Chondrocyte (in vitro differentiated cells): ENCODE measurements around the gene CNNM4. TPM values are rescaled to one million over a fixed set of nuclear protein-coding genes. Genes with fewer than 3 reads are reported as not detected.
A peak's percentile ranks its signal among the peaks of the same experiment; 100 is the strongest.
"Not testable (repeated sequence)": the region's sequence is repeated elsewhere in the genome, so short reads cannot be mapped to it uniquely, and the experiment has no call there.

Experiments
- DNase-seq: peaks from one replicate; pipeline ENCODE4 v3.0.0; 2021; ENCODE audit warnings: mixed read lengths, low spot score
- H3K27ac Mint-ChIP-seq: one replicate; pipeline ENCODE4 v1.8.0; 2021; ENCODE audit warnings: mild to moderate bottlenecking, moderate library complexity, mixed read lengths; ENCODE audit not compliant: unreplicated experiment
- H3K27me3 Mint-ChIP-seq: 2 replicates; pipeline ENCODE4 v1.8.0; 2021; ENCODE audit warnings: low read depth, mixed read lengths
- H3K36me3 Mint-ChIP-seq: 2 replicates; pipeline ENCODE4 v1.8.0; 2021; ENCODE audit warnings: low read depth, mixed read lengths
- H3K4me1 Mint-ChIP-seq: 2 replicates; pipeline ENCODE4 v1.8.0; 2021; ENCODE audit warnings: low read depth, mild to moderate bottlenecking, mixed read lengths
- H3K4me3 Mint-ChIP-seq: one replicate; pipeline ENCODE4 v1.8.0; 2021; ENCODE audit warnings: mild to moderate bottlenecking, moderate library complexity, mixed read lengths; ENCODE audit not compliant: unreplicated experiment
- H3K9me3 Mint-ChIP-seq: 2 replicates; pipeline ENCODE4 v1.8.0; 2021; ENCODE audit warnings: low read depth, mixed read lengths
- CTCF ChIP-seq: fragments of 200-600 bp; sonication (generic); IDR thresholded peaks from 2 replicates; pipeline ENCODE4 v1.5.0; 2021; ENCODE audit warnings: antibody characterized with exemption, mild to moderate bottlenecking, moderate library complexity
- total RNA-seq: library from RNA; stranded (reverse); gene quantifications from 3 replicates; pipeline ENCODE4 v1.2.1, GENCODE V29; 2021

The CNNM4 gene
- total RNA-seq, 1 donor from 2014 or later = 7.6 TPM

GRCh38 chr2:96801005-96801785 is 40.5 kb downstream of the CNNM4 start:
- TF ChIP-seq CTCF = peak; percentile 88
- no peak overlapping the region for H3K27ac Mint-ChIP-seq
- no peak for DNase-seq
- H3K36me3 Mint-ChIP-seq = no peaks in the 10 kb centered on the region
- H3K4me1 Mint-ChIP-seq = no peaks in the 10 kb centered on the region
- H3K4me3 Mint-ChIP-seq = no peak overlapping the region
- no peaks in the 10 kb centered on the region for H3K9me3 Mint-ChIP-seq
- H3K27me3 Mint-ChIP-seq = no peaks in the 10 kb centered on the region

- Mint-ChIP-seq H3K9me3 (no peaks in the 10 kb centered on the region), H3K27ac (no peak overlapping the region), H3K4me1 (no peaks in the 10 kb centered on the region), H3K36me3 (no peaks in the 10 kb centered on the region), H3K27me3 (no peaks in the 10 kb centered on the region), H3K4me3 (no peak overlapping the region)
- no peak for TF ChIP-seq CTCF
- no peak for DNase-seq
Observed at GRCh38 chr2:96801786-96802595, 41.3 kb downstream of the CNNM4 start.

- Mint-ChIP-seq H3K27me3 (no peaks in the 10 kb centered on the region), H3K4me1 (no peaks in the 10 kb centered on the region), H3K27ac (no peak overlapping the region), H3K36me3 (no peaks in the 10 kb centered on the region), H3K9me3 (no peaks in the 10 kb centered on the region), H3K4me3 (no peak overlapping the region)
- no peak for TF ChIP-seq CTCF
- DNase-seq = no peak
Observed at GRCh38 chr2:96802721-96803120, 42.0 kb downstream of the CNNM4 start.

GRCh38 chr2:96804986-96805385 is 44.3 kb downstream of the CNNM4 start:
- H3K27me3 Mint-ChIP-seq = no peaks in the 10 kb centered on the region

GRCh38 chr2:96805946-96806345 is 45.2 kb downstream of the CNNM4 start:
- H3K27ac Mint-ChIP-seq, H3K27me3 Mint-ChIP-seq, H3K36me3 Mint-ChIP-seq, DNase-seq, H3K9me3 Mint-ChIP-seq, H3K4me1 Mint-ChIP-seq, H3K4me3 Mint-ChIP-seq: not testable (repeated sequence)

More at GRCh38 chr2:96804986-96805385, 44.3 kb downstream of the CNNM4 start:
- no peaks in the 10 kb centered on the region for H3K4me1 Mint-ChIP-seq
- peaks cover 4% of the 10 kb centered on the region for H3K36me3 Mint-ChIP-seq
- no peak for TF ChIP-seq CTCF
- H3K9me3 Mint-ChIP-seq = no peaks in the 10 kb centered on the region
- H3K27ac Mint-ChIP-seq = no peak overlapping the region
- no peak overlapping the region for H3K4me3 Mint-ChIP-seq
- no peak for DNase-seq
